Skin epidermis (tissue), 12 donors: Measurements from ENCODE around the gene TBC1D22A.
"Not testable (repeated sequence)": the region's sequence is repeated elsewhere in the genome, so short reads cannot be mapped to it uniquely, and the experiment has no call there.

ENCODE experiments used
- H3K27ac ChIP-seq, 21 experiments: fragments of 200-600 bp; sonication (generic) in 11 of 21; one replicate each; pipeline ENCODE4 v1.5.0; 2020; ENCODE audit warnings: mild to moderate bottlenecking in 3 of 21, inconsistent platforms in 2 of 21, moderate library complexity in 2 of 21
- H3K4me3 ChIP-seq, 7 experiments: fragments of 200-600 bp; sonication (generic) in 2 of 7; one replicate each; pipeline ENCODE4 v1.5.0; 2020; ENCODE audit warnings: inconsistent platforms in 2 of 7, mild to moderate bottlenecking in 2 of 7, moderate library complexity in 1 of 7

TBC1D22A gene

GRCh38 chr22:47039356-47039755, 276.9 kb downstream of the TBC1D22A start:
- Histone ChIP-seq H3K4me3 (no peak overlapping the region), H3K27ac (no peak overlapping the region)

GRCh38 chr22:47040486-47041270, 278.2 kb downstream of the TBC1D22A start:
- Histone ChIP-seq H3K27ac (no peak overlapping the region), H3K4me3 (no peak overlapping the region)

- Histone ChIP-seq H3K4me3 (no peak overlapping the region), H3K27ac (no peak overlapping the region)
Observed at GRCh38 chr22:47041271-47042115, 279.0 kb downstream of the TBC1D22A start.

GRCh38 chr22:47042116-47042825, 279.8 kb downstream of the TBC1D22A start:
- H3K4me3 ChIP-seq: no peak overlapping the region
- H3K27ac ChIP-seq: no peak overlapping the region

GRCh38 chr22:47042861-47043496, 280.5 kb downstream of the TBC1D22A start:
- no peak overlapping the region for H3K4me3 ChIP-seq

GRCh38 chr22:47043835-47044721, 281.6 kb downstream of the TBC1D22A start:
- H3K4me3 ChIP-seq: no peak overlapping the region
- peak overlapping the region in 1 of 21 experiments; percentile 14 for H3K27ac ChIP-seq

More at GRCh38 chr22:47042861-47043496, 280.5 kb downstream of the TBC1D22A start:
- H3K27ac ChIP-seq: no peak overlapping the region

GRCh38 chr22:47044722-47045535, 282.5 kb downstream of the TBC1D22A start:
- no peak overlapping the region for H3K27ac ChIP-seq

GRCh38 chr22:47045691-47046410, 283.4 kb downstream of the TBC1D22A start:
- Histone ChIP-seq H3K27ac (no peak overlapping the region), H3K4me3 (no peak overlapping the region)

More at GRCh38 chr22:47044722-47045535, 282.5 kb downstream of the TBC1D22A start:
- no peak overlapping the region for H3K4me3 ChIP-seq

- Histone ChIP-seq H3K4me3 (no peak overlapping the region), H3K27ac (no peak overlapping the region)
Observed at GRCh38 chr22:47046411-47047065, 284.1 kb downstream of the TBC1D22A start.

- no peak overlapping the region for H3K27ac ChIP-seq
- H3K4me3 ChIP-seq: no peak overlapping the region
Observed at GRCh38 chr22:47047321-47048122, 285.1 kb downstream of the TBC1D22A start.

- H3K4me3 ChIP-seq: no peak overlapping the region
- no peak overlapping the region for H3K27ac ChIP-seq
Observed at GRCh38 chr22:47048123-47049077, 285.9 kb downstream of the TBC1D22A start.

GRCh38 chr22:47049078-47049624, 286.7 kb downstream of the TBC1D22A start:
- Histone ChIP-seq H3K4me3 (no peak overlapping the region), H3K27ac (no peak overlapping the region)

GRCh38 chr22:47049736-47050400, 287.4 kb downstream of the TBC1D22A start:
- not testable (repeated sequence) for H3K27ac ChIP-seq, H3K4me3 ChIP-seq
